ENCODE results near the gene B4GALT2.

The B4GALT2 gene, protein sequence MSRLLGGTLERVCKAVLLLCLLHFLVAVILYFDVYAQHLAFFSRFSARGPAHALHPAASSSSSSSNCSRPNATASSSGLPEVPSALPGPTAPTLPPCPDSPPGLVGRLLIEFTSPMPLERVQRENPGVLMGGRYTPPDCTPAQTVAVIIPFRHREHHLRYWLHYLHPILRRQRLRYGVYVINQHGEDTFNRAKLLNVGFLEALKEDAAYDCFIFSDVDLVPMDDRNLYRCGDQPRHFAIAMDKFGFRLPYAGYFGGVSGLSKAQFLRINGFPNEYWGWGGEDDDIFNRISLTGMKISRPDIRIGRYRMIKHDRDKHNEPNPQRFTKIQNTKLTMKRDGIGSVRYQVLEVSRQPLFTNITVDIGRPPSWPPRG

DNA sequence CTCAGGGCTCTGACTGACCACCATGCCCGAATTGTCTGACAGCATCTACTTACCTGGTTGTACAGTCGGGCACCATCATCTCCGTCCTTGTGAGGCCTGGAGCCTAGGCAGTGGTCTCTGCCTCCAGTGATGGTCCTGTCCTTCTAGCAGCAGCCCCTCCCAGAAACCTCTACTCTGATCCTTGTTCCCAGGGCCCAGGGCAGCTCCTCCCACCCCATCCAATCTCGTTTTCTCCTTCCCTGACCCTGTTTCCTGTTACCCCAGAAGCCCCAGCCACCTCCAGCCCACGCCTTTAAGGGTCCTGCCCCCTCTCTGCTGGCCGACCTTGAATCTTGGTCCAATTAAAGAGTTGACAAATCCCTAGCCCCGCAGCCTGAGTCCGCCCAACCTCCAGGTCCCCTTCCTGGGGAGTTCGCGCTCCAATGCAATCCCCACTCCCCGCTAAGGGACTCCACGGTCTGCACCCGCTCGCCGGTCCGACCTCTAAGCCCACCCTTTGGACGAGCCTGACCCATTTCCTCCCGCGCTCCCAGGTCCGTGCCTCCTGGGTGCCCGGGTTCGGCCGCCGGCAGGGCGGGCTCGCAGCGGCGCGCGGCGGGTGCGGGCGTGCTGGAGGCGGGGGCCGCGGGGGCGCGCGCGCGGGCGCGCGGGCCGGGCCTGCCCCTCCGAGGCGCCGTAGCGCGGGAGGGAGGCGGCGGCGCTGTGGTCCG lies at the start of gene B4GALT2:
B4GALT2 (plus strand) TSS at position 660 of the 710 bp plus-strand sequence. CDS start 1,951 bp downstream, outside the sequence.
- DNase-seq: peak; percentile 57

DNA sequence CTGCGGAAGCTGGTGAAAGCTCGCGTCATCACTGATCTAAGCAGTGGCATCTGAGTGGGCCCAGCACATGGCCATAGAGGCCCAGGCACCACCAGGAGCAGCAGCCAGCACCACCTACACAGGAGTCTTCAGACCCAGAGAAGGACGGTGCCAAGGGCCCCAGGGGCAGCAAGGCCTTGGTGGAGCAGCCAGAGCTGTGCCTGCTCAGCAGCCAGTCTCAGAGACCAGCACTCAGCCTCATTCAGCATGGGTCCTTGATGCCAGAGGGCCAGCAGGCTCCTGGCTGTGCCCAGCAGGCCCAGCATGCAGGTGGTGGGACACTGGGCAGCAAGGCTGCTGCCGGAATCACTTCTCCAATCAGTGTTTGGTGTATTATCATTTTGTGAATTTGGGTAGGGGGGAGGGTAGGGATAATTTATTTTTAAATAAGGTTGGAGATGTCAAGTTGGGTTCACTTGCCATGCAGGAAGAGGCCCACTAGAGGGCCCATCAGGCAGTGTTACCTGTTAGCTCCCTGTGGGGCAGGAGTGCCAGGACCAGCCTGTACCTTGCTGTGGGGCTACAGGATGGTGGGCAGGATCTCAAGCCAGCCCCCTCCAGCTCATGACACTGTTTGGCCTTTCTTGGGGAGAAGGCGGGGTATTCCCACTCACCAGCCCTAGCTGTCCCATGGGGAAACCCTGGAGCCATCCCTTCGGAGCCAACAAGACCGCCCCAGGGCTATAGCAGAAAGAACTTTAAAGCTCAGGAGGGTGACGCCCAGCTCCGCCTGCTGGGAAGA lies 48.7 kb upstream of the B4GALT2 start:
- DNase-seq: no peak

DNA sequence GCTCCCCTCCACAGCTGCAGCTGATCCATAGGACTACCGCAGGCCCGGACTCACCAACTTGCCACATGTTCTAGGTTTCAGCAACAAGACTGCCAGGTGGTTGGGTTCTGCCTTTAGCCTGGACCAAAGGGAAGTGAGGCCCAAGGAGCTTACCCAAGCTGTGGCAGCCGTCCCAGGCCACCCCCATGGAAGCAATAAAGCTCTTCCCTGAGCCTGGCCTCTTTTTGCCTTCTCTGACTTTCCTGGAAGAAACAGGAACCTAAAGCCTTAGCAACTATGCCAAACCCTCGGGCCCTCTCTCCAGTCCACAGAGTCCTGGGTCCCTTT lies 48.1 kb upstream of the B4GALT2 start:
- no peak for DNase-seq

DNA sequence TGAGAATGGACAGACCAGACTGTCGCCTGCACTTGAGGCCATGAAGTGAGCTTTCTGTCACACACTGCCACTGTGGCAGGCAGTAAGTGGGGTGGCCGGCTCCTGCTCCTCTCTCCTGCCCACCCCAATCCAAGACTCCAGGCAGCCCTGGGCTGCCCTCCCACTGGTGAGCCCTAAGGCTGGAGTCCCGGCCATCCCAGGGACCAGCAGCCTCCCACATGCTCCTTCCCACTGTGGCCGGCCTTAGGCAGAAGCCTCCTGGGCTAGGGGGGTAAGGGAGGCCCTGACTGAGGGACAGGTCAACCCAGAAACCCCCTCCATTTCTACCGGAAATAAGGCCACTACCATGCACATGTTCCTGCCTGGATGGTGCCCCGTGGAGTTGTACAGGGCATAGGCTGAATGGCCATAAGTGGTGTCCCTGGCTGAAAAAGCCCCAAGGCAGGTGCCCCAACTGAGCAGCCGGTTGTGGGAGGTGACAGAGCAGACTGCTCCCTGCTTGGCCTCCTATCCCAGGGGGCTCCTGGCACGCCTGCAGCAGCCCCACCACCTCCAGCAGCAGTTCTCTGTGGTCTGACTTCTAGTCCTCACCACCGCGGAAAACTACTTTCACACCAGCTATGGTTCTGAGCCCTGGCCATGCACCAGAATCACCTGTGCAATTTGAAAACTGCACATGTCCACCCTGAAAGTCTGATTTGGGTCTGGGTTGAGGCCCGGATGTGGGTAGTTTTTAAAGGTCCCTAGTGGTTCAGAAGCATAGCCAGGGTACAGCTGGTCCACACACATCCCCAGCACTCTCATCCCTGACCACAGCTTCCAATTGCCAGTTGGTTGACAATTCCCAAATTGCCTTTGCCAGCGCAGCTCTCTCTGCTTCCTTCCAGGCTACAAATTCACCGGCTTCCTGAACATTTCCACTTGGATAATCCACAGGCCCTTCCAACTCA lies 47.0 kb upstream of the B4GALT2 start:
- DNase-seq: no peak

DNA sequence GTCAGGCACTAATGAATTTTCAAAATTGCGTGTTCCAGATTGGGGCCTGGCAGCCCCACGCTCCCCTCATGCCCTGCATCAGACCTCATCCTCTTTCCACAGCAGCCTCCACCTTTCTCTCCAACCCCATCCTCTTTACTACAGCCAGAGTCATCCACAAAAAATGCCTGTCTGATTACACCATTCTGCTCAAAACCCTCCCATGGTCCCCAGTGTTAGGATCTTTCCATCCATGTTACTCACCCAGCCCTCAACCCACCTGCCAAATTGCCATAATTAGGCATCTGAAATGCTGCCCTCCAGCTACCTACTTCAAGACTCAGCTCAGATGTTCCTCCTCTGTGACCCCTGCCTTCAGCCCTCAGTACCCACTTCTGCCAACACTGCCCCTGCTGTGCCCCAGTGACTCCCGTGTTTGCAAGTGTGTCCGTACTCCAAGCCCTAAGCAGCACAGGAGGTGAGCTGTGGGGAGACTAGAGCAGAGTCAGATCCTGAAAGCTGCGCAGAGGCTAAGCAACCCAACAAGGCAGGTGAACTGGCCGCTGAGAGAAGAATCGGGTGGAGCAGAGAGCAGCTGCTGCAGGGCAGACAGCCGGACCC lies 46.1 kb upstream of the B4GALT2 start:
- no peak for DNase-seq

DNA sequence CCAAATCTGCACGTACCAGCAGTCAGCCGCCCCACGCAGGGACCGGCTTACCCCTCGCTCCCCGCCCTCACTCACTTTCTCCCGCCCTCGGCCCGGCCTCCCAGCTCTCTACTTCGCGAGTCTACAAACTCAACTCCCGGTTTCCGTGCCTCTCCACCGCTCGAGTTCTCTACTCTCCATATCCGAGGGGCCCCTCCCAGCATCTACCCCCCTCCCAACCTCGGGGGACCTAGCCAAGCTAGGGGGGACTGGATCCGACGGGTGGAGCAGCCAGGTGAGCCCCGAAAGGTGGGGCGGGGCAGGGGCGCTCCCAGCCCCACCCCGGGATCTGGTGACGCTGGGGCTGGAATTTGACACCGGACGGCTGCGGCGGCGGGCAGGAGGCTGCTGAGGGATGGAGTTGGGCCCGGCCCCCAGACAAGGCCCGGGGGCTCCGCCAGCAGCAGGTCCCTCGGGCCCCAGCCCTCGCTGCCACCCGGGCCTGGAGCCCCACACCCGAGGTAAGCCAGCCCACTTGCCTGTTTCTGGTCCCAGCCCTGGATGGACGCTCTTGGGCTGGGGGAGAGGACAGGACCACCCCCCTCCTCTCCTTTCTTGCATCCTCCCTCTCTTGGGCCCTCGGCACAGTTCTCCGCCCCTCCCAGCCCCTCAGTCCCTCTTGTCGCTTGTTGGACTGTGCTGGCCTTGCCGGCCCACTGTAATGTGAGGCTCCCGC lies 45.5 kb upstream of the B4GALT2 start, which contains the start of gene ARTN:
ARTN (plus strand) TSS at position 416 of the 715 bp plus-strand sequence. CDS start 1,856 bp downstream, outside the sequence.
- peak; percentile 44 for DNase-seq

DNA sequence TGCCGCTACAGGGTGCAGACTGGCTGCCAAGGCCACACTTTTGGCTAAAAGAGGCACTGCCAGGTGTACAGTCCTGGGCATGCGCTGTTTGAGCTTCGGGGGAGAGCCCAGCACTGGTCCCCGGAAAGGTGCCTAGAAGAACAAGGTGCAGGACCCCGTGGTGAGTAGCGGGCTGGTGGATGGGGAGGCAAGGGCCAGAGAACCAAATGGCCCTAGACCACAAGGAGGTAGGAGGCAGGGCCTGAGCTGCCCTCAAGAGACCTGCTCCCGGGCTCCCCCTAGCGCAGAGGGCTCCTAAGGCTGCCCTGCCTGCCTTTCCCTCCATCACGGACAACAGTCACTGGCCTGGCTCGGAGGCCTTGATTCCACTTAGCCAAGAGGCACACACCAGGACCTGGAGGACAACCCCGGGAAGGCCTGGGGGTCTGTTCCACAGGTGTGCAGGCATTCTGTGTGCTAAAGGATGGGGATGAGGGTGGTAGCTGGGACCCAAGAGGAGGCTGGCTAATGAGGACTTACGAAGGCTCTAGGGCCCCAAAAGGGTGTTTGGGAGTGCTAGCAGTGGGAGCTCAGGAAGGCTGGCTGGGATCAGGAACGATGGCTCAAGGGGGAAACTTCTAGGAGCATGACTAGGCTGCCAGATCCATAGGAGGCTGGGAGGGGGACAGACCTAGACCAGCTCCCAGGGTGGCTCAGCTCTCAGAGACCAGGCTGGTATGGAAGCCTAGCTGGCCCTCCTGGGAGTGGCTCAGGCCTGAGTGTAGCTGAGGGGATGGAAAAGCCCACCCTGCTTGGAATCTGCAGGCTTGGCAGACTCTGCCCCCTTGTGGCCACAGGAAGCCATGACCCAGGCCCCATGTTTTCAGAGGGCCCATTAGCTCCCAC lies 44.7 kb upstream of the B4GALT2 start:
- DNase-seq: peak; percentile 73

DNA sequence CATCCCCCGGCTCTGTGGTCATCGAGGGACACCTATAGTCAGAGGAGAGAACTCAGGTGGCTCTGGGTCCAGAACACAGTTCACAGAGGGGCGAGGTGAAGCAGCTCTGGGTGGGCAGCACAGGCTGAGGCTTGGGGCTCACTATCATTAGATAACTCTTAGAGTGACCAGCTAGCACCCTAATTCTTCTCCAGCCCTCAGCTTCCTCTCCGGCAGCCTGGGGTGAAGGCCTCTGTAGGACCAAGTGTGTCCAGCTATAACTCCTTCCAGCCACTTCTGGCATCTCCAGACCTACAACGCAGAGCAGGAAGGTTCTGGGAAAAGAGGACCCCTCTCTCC lies 44.1 kb upstream of the B4GALT2 start:
- no peak for DNase-seq

DNA sequence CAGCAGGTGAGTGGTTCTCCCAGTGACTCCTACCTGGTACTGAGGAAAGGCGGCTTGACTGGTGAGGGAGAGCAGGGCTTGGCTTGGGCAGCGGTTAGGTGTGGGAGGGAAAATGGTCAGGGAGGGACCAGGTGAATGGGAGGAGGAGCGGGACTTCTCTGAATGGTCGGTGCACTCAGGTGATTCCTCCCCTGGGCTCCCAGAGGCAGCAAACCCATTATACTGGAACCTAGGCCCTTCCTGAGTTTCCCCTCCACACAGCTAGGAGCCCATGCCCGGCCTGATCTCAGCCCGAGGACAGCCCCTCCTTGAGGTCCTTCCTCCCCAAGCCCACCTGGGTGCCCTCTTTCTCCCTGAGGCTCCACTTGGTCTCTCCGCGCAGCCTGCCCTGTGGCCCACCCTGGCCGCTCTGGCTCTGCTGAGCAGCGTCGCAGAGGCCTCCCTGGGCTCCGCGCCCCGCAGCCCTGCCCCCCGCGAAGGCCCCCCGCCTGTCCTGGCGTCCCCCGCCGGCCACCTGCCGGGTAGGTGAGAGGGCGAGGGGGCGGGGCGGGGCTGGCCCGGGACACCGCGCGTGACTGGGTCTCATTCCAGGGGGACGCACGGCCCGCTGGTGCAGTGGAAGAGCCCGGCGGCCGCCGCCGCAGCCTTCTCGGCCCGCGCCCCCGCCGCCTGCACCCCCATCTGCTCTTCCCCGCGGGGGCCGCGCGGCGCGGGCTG lies 43.1 kb upstream of the B4GALT2 start:
- peak; percentile 63 for DNase-seq

DNA sequence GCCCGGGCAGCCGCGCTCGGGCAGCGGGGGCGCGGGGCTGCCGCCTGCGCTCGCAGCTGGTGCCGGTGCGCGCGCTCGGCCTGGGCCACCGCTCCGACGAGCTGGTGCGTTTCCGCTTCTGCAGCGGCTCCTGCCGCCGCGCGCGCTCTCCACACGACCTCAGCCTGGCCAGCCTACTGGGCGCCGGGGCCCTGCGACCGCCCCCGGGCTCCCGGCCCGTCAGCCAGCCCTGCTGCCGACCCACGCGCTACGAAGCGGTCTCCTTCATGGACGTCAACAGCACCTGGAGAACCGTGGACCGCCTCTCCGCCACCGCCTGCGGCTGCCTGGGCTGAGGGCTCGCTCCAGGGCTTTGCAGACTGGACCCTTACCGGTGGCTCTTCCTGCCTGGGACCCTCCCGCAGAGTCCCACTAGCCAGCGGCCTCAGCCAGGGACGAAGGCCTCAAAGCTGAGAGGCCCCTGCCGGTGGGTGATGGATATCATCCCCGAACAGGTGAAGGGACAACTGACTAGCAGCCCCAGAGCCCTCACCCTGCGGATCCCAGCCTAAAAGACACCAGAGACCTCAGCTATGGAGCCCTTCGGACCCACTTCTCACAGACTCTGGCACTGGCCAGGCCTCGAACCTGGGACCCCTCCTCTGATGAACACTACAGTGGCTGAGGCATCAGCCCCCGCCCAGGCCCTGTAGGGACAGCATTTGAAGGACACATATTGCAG lies 42.4 kb upstream of the B4GALT2 start:
- peak; percentile 48 for DNase-seq

DNA sequence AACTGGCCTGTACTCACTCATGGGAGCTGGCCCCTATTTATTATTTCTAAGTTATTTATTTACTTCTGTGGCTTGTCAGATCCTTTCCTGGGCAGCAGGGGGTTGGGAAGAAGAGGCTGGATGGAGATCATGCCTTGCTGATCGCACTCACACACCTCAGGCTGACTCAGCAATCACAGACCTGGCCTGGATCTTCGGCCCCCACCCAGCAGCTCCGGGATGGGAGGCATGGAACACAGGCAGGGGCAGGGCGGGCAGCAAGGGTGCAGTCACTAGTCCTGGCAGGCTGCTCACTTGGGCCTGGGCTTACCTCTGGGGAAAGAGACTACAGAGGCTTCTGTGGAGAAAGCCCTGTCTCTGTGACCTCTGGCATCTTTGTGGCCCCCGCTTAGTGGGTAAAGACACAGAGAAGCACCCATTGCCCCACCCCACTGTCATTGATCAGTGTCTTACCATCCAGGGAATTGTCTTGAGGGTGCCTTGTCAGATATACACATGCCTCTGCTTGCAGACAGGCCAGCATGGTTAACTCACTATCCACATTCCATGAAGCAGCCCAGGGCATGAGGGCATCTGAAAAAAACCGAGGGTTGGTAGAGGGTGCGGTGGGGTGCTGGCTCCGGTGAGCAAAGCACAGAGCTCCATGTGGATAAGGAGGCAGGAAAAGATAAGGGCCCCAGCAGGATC lies 41.7 kb upstream of the B4GALT2 start:
- DNase-seq: no peak

DNA sequence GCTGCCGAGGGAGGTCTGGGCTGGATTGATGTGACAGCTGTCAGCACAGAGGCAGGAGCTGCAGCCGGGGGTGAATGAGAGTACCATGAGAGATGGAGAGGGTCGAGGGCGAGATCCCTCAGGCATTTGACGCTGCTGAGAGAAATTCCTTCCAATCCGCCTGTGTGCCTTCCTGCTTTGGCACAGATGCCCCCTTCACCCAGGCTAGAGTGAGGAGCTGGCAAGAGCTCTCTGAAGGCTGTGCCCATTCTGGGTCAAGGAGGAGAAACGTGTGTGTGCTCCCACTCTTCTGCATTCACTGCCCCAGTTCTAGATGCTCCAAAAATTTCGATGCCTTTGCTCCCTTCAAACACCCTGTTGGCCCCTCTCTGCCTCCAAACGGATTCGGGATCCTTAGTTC lies 40.6 kb upstream of the B4GALT2 start:
- no peak for DNase-seq

DNA sequence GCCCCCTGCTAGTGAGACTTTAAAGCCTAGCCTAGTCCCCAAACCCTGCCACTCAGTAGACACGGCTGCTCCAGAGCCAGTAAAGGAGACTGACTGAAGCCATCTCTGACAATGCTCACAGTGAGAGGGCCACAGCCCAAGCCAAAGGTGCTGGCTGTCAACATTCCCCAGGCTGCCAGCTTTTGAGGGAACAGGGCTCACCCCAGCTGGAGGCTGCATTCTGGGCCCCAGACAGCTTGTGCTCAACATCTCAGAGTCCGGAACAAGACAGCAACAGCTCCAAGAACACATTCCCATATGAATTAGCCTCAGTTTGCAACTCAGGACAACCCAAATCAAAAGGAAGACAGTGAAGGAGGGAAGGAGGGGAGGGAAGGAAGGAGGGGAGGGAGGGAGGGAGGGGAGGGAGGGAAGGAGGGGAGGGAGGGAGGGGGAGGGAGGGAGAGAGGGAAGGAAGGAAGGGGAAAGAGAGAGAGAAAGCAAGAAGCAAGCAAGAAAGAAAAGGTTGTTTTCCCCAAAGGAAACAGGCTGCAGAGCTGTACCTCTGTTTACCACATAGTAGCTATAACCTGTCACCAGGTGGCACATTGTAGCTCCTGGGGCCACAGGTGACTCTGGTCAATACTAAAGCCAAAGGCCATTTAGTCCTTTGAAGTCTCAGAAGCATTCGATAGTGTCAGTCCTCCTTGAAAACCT lies 40.0 kb upstream of the B4GALT2 start:
- no peak for DNase-seq

DNA sequence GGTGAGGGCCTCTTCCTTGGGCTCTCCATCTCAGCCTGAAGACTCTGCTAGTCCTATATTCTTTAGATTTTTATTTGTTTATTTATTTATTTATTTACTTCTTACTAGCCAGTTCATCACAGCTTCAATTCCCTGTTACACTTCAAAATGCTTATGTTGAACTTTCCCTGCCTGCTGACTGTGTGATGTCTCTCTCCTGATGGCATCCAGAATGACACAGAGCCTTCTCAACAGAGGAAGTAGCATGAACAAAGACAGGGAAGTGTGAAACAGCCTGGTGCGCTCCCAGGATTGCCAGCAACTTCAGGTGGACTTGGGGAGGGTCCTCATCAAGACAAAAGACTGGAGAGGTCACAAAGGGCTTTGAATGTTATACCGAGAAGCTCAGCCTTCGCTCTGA lies 36.6 kb upstream of the B4GALT2 start:
- DNase-seq: no peak

DNA sequence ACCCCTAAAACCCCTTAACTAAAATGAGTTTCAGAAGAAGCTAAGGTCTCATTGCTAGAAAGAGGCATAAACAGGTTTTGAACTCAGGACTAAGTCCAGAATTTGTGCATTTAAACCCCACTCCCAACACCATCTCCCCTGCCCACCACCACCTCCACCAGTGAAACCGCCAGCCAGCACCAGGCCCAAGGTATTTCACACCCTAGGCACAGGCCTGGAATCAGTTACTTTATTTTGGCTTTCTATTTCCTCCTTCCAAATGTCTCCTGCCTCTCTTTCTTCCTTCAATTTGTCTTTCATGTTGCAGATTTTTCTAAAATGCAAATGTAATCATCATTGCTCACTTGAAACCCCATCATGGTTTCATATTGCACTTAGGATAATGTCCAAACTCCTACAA lies 34.1 kb upstream of the B4GALT2 start:
- no peak for DNase-seq

DNA sequence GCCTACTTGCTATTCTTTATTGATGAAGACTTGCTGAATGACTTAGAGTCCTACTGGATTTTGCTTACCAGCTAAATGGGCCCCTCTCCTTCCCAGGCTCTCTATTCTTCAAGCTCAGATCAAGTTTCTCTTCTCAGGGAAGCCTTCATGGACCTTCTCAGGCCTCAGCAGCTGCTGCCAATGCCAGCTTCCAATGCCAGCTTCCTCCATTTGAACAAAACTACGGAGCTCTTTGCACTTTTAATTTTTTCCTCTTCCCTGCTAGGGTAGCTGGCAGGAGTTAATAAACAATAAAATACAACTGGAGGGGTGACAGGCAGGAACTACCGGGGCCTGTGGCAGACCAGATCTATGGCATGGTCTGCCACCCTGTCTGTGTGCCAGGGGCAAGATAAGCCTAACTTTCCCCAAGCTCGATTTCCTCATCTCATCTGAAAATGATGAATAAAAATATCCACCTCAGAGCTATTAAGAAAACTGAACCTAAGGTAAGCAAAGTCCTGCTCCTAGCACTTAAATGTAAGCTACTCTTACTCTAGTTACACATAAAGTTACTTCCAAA lies 33.3 kb upstream of the B4GALT2 start:
- no peak for DNase-seq

Measured in NCI-H774 (cell line).